K562 (cell line): ENCODE measurements around the gene FBXL12. TPM values are rescaled to one million over a fixed set of nuclear protein-coding genes. Genes with fewer than 3 reads are reported as not detected.
"Not testable (repeated sequence)": the region's sequence is repeated elsewhere in the genome, so short reads cannot be mapped to it uniquely, and the experiment has no call there.

Experiments used
- ATAC-seq: fragments of 200-7000 bp; cut with Tn5 transposase; 3 replicates; pipeline ENCODE4 v1.9.1; 2020; ENCODE audit warnings: moderate library complexity
- BruUV-seq: library from RNA; stranded (reverse); fragments of 400-500 nt; replicated peaks from 2 replicates; lab custom pipeline; 2021; lab: Mats Ljungman, UMichigan
- CTCF ChIA-PET: fragments of 300-600 bp; formaldehyde crosslinking; extraction: SDS; loops from one replicate; lab custom pipeline; 2021; ENCODE audit warnings: low intra/inter-chr PET ratio; lab: Yijun Ruan, JAX
- POLR2A ChIA-PET: fragments of 300-600, 350-650 bp; sonication (Branson Sonifier 250); formaldehyde crosslinking; extraction: SDS; loops from one replicate; lab custom pipeline; 2021; ENCODE audit warnings: antibody characterized with exemption, inconsistent platforms; lab: Yijun Ruan, JAX
- DNase-seq, 4 experiments: peaks; one replicate each; pipeline versions ENCODE4 v3.0.0 to v3.0.0-alpha.2; 2011 to 2018; ENCODE audit warnings: low spot score in 3 of 4, mixed read lengths in 3 of 4; ENCODE audit errors: extremely low read depth in 1 of 4
- FAIRE-seq: peaks from 2 replicates; lab custom pipeline; 2011; peaks lifted over from hg19 to GRCh38; lab: Jason Lieb, UNC
- H2AFZ ChIP-seq: 2 replicates; pipeline ENCODE4 v1.6.0; 2011; ENCODE audit warnings: low read depth, low read length, control low read depth, inconsistent platforms
- H3K27ac ChIP-seq: fragments of 200-600 bp; 3 replicates; pipeline ENCODE4 v1.8.0; 2011; ENCODE audit warnings: low read depth, mild to moderate bottlenecking, control low read depth, inconsistent platforms, low read length, moderate library complexity, mixed read lengths; ENCODE audit errors: extremely low read depth
- H3K27me3 ChIP-seq, 2 experiments: fragments of 300-600 bp in 1 of 2; 2 replicates in 1 of 2; 3 replicates in 1 of 2; pipeline versions ENCODE4 v1.6.0 to v1.8.0; 2011; ENCODE audit warnings: inconsistent platforms in 2 of 2, low read length in 2 of 2, mild to moderate bottlenecking in 1 of 2, mixed read lengths in 1 of 2, moderate library complexity in 1 of 2; ENCODE audit not compliant: control insufficient read depth in 2 of 2, insufficient read depth in 2 of 2
- H3K36me3 ChIP-seq: fragments of 300-600 bp; 3 replicates; pipeline ENCODE4 v1.8.0; 2011; ENCODE audit warnings: mild to moderate bottlenecking, low read length, inconsistent platforms; ENCODE audit not compliant: control insufficient read depth, insufficient read depth
- H3K4me1 ChIP-seq, 2 experiments: fragments of 200-600 bp in 1 of 2; replicated peaks in 1 of 2; 2 replicates in 1 of 2; 3 replicates in 1 of 2; pipeline versions ENCODE4 v1.5.1 to v1.8.0; 2011; ENCODE audit warnings: inconsistent platforms in 2 of 2, low read length in 2 of 2, mild to moderate bottlenecking in 1 of 2, mixed read lengths in 1 of 2, moderate library complexity in 1 of 2; ENCODE audit not compliant: control insufficient read depth in 2 of 2, insufficient read depth in 2 of 2
- H3K4me2 ChIP-seq: 2 replicates; pipeline ENCODE4 v1.6.1; 2011; ENCODE audit warnings: low read length, control low read depth, inconsistent platforms, mixed read lengths; ENCODE audit not compliant: insufficient read depth
- H3K4me3 ChIP-seq: fragments of 200-600 bp; sonication (generic), shearing (Covaris generic); 2 replicates; pipeline ENCODE4 v1.5.1; 2016; ENCODE audit warnings: control low read depth, inconsistent platforms
- H3K79me2 ChIP-seq: fragments of 200-600 bp; 3 replicates; pipeline ENCODE4 v1.8.0; 2011; ENCODE audit warnings: low read length, inconsistent platforms; ENCODE audit not compliant: control insufficient read depth, insufficient read depth
- H3K9ac ChIP-seq, 2 experiments: 2 replicates each; pipeline versions ENCODE4 v1.6.0 to v1.6.1; 2011; ENCODE audit warnings: low read depth in 2 of 2, low read length in 2 of 2, control low read depth in 1 of 2, inconsistent platforms in 1 of 2, mild to moderate bottlenecking in 1 of 2, mixed read lengths in 1 of 2; ENCODE audit not compliant: insufficient read depth in 1 of 2
- H3K9me1 ChIP-seq: one replicate; pipeline ENCODE4 v1.6.0; 2011; ENCODE audit warnings: inconsistent platforms, mild to moderate bottlenecking, low read length, moderate library complexity; ENCODE audit not compliant: control insufficient read depth, insufficient read depth
- H3K9me3 ChIP-seq: replicated peaks from 2 replicates; pipeline ENCODE4 v1.5.1; 2011; ENCODE audit warnings: low read depth, low read length, inconsistent platforms; ENCODE audit not compliant: control insufficient read depth, insufficient read depth
- H4K20me1 ChIP-seq: replicated peaks from 2 replicates; pipeline ENCODE4 v1.6.1; 2011; ENCODE audit warnings: low read length, inconsistent platforms, mixed read lengths; ENCODE audit not compliant: control insufficient read depth, insufficient read depth
- CTBP1 ChIP-seq: fragments of 450-650 bp; IDR thresholded peaks from 2 replicates; pipeline ENCODE4 v1.6.1; 2016; ENCODE audit warnings: borderline replicate concordance
- EGR1 ChIP-seq: fragments of 450-650 bp; conservative IDR thresholded peaks from 2 replicates; pipeline ENCODE4 v1.6.1; 2017; ENCODE audit warnings: mild to moderate bottlenecking
- HDAC1 ChIP-seq, 2 experiments: fragments of 450-650 bp; IDR thresholded peaks; 2 replicates each; pipeline ENCODE4 v1.6.1; 2016 to 2017; ENCODE audit warnings: inconsistent platforms in 1 of 2, mild to moderate bottlenecking in 1 of 2, moderate library complexity in 1 of 2
- MAZ ChIP-seq, 2 experiments: fragments of 450-650 bp in 1 of 2; sonication (generic) in 1 of 2; formaldehyde crosslinking; IDR thresholded peaks in 1 of 2; conservative IDR thresholded peaks in 1 of 2; 2 replicates each; pipeline versions ENCODE4 v1.4.0 to v1.5.0; 2020; ENCODE audit warnings: mild to moderate bottlenecking in 1 of 2, missing genetic modification reagents in 1 of 2
- NKRF ChIP-seq: fragments of 450-650 bp; IDR thresholded peaks from 2 replicates; pipeline ENCODE4 v1.6.1; 2016; ENCODE audit warnings: borderline replicate concordance
- RCOR1 ChIP-seq, 2 experiments: IDR thresholded peaks; 2 replicates each; pipeline ENCODE4 v1.6.1; 2012; ENCODE audit warnings: low read depth in 2 of 2, low read length in 2 of 2, borderline replicate concordance in 1 of 2, improper control_type of control experiment in 1 of 2
- VEZF1 ChIP-seq: fragments of 200-800 bp; sonication (Bioruptor generic); IDR thresholded peaks from 2 replicates; pipeline ENCODE4 v1.6.1; 2017; ENCODE audit warnings: missing genetic modification characterization, missing compliant biosample characterization
- YY1 ChIP-seq, 3 experiments: IDR thresholded peaks; 2 replicates each; pipeline ENCODE4 v1.6.1; 2011; ENCODE audit warnings: low read length in 2 of 3, mild to moderate bottlenecking in 2 of 3, moderate library complexity in 2 of 3, borderline replicate concordance in 1 of 3, control low read depth in 1 of 3, low read depth in 1 of 3; ENCODE audit not compliant: insufficient read depth in 3 of 3, insufficient replicate concordance in 2 of 3, control insufficient read depth in 1 of 3, insufficient read length in 1 of 3; ENCODE audit errors: extremely low read depth in 1 of 3
- WGBS: fragments of 100-300 bp; shearing (Covaris generic); methylation state at CpG from one replicate; pipeline ENCODE4 v1.1.6; 2016; ENCODE audit warnings: low coverage, mixed read lengths; ENCODE audit not compliant: insufficient coverage; ENCODE audit errors: missing lambda C conversion rate; 5-methylcytosine and 5-hydroxymethylcytosine counted together
- in situ Hi-C: fragments of 300-500 bp; cut with MboI; formaldehyde crosslinking; loops from 4 replicates; pipeline ENCODE4 v1.15.0; 2018; ENCODE audit warnings: inconsistent platforms, mixed read lengths
- intact Hi-C: fragments of 100-400 bp; cut with micrococcal nuclease; formaldehyde crosslinking; loops from 2 replicates; pipeline ENCODE4 v1.14.2; 2022
- polyA plus RNA-seq, 8 experiments: library from polyadenylated mRNA; depleted of rRNA in 4 of 8; stranded (reverse) in 5 of 8; unstranded in 3 of 8; fragments of >200 nt; fragmentation: Nextera tagmentation in 2 of 8; fragmentation: Illumina TruSeq in 1 of 8; extraction: Ambion mirVana in 2 of 8; extraction: Trizol in 1 of 8; gene quantifications; 2 replicates each; pipeline versions ENCODE4 v1.2.1 to v1.2.3, GENCODE V29; 2011 to 2014; ENCODE audit warnings: inconsistent platforms in 1 of 8, missing spikeins in 1 of 8
- total RNA-seq, 7 experiments: library from RNA; depleted of rRNA in 6 of 7; stranded (reverse); fragments of >200 nt in 6 of 7; fragmentation: Illumina TruSeq in 2 of 7; extraction: Trizol in 2 of 7; gene quantifications; 2 replicates each; pipeline versions ENCODE4 v1.2.1 to v1.2.3, GENCODE V29; 2011 to 2021; ENCODE audit warnings: low replicate concordance in 1 of 7

The FBXL12 gene
- total and polyA plus RNA-seq, 9 of the 15 experiments (the other 6 are each of a cell fraction or from before 2014, with no cell fraction given) = 2.7 to 40.5 (median 26.5) TPM

- BruUV-seq, CTCF ChIA-PET: not testable (repeated sequence)
- H2AFZ ChIP-seq = peak overlapping the region; percentile 57
These were observed 1.2 kb upstream of the FBXL12 start for GRCh38 chr19:9820034-9820433.

GRCh38 chr19:9819596-9819909 lies 674 bp upstream of the FBXL12 start:
- no peaks in the 10 kb centered on the region for H3K9me1 ChIP-seq
- DNase-seq = peak in 1 of 4 experiments; percentile 91
- no TSS peak for BruUV-seq
- peaks cover 32% of the 10 kb centered on the region for H3K79me2 ChIP-seq
- H3K4me2 ChIP-seq = peak overlapping the region; percentile 72
- peak overlapping the region; percentile 57; the same call in 1 of the 2 replicates for H2AFZ ChIP-seq
- 0 out of 2 replicates have a peak overlapping the region, but pooled peaks have one; percentile 5 for H3K4me3 ChIP-seq
- no peaks in the 10 kb centered on the region for H3K27me3 ChIP-seq
- CTCF ChIA-PET = no interaction called here
- intact Hi-C loops (no loop called here), in situ Hi-C loops (no loop called here)
- no peak for FAIRE-seq
- H3K9ac ChIP-seq = no peak overlapping the region
- under 1% methylated on average over 18 of the region's 21 CpGs for WGBS
- H3K4me1 ChIP-seq = peaks cover 14 to 19% of the 10 kb centered on the region in 2 experiments; a peak in 4 of 5 replicates
- 0 out of 2 replicates have a peak, but pooled peaks cover 4% of the 10 kb centered on the region for H4K20me1 ChIP-seq
- ATAC-seq = peak; percentile 91
- H3K36me3 ChIP-seq = peaks cover 20% of the 10 kb centered on the region; the same call in 2 of the 3 replicates
- peak overlapping the region; percentile 52; the same call in 1 of the 3 replicates for H3K27ac ChIP-seq
- H3K9me3 ChIP-seq = peaks cover 13% of the 10 kb centered on the region
- POLR2A ChIA-PET = interaction anchor here (0.6 to 1.0 kb wide), 4 partner anchors 7 to 212 kb away, joined by 3 to 8 read pairs (median 4); no protein-coding TSS in a partner anchor
- TF ChIP-seq VEZF1 (CRISPR knock-in tag) (peak; percentile 88), YY1 (IDR thresholded peaks at IDR 0.05; ENCODE audit: borderline replicate concordance in 1 of 3, control insufficient read depth in 1 of 3, extremely low read depth in 1 of 3, insufficient read depth in 3 of 3, insufficient read length in 1 of 3, insufficient replicate concordance in 2 of 3, low read depth in 1 of 3, low read length in 2 of 3) (peak in 2 of 3 experiments; percentile 47 to 53), RCOR1 (IDR thresholded peaks at IDR 0.05; ENCODE audit: borderline replicate concordance in 1 of 2, low read depth in 2 of 2, low read length in 2 of 2) (peak; percentile 21 to 98; a peak in 2 of 4 replicates), CTBP1 (peak; percentile 93), HDAC1 (IDR thresholded peaks at IDR 0.05) (0 out of 4 replicates have a peak, but pooled peaks of 1 of the 2 experiments have one; percentile 30), EGR1 (0 out of 2 replicates have a peak, but pooled peaks have one; percentile 9), NKRF (no peak), MAZ (CRISPR knock-in tag; conservative IDR thresholded peaks at IDR 0.05 in 1 of 2, IDR thresholded peaks at IDR 0.05 in 1 of 2) (peak; percentile 18 to 60; a peak in 2 of 4 replicates)

More at GRCh38 chr19:9820034-9820433, 1.2 kb upstream of the FBXL12 start:
- H3K27ac ChIP-seq = peak overlapping the region; percentile 52; the same call in 1 of the 3 replicates
- H3K27me3 ChIP-seq, in situ Hi-C loops, ATAC-seq, H3K9me1 ChIP-seq, DNase-seq, H3K9ac ChIP-seq, intact Hi-C loops, H4K20me1 ChIP-seq, FAIRE-seq, POLR2A ChIA-PET: not testable (repeated sequence)
- H3K36me3 ChIP-seq = peaks cover 24% of the 10 kb centered on the region; the same call in 2 of the 3 replicates
- 76% methylated on average over 8 of the region's 8 CpGs for WGBS
- peaks cover 14 to 19% of the 10 kb centered on the region in 2 experiments; a peak in 4 of 5 replicates for H3K4me1 ChIP-seq
- 0 out of 2 replicates have a peak overlapping the region, but pooled peaks have one; percentile 5 for H3K4me3 ChIP-seq
- H3K79me2 ChIP-seq = peaks cover 32% of the 10 kb centered on the region
- H3K9me3 ChIP-seq = peaks cover 13% of the 10 kb centered on the region
- H3K4me2 ChIP-seq = peak overlapping the region; percentile 72
